Fibroblast of upper back skin (primary cell): Measurements from ENCODE around the gene NYNRIN.
"Not testable (repeated sequence)": the region's sequence is repeated elsewhere in the genome, so short reads cannot be mapped to it uniquely, and the experiment has no call there.

ENCODE experiments used
- DNase-seq: peaks from one replicate; pipeline ENCODE4 v3.0.0-alpha.2; 2013

NYNRIN gene

GRCh38 chr14:24398653-24399446, at the start of gene NYNRIN:
Gene NYNRIN (plus strand): TSS chr14:24399003. CDS start chr14:24399247, 244 bp downstream.
- peak; percentile 48 for DNase-seq

- no peak for DNase-seq
These were observed 49.1 kb upstream of the NYNRIN start for GRCh38 chr14:24349742-24350141.

GRCh38 chr14:24351517-24351916, 47.3 kb upstream of the NYNRIN start:
- peak; percentile 28 for DNase-seq

- DNase-seq, result peak; percentile 60
These were observed 45.0 kb upstream of the NYNRIN start for GRCh38 chr14:24353559-24354481.

GRCh38 chr14:24354482-24354825, 44.3 kb upstream of the NYNRIN start:
- not testable (repeated sequence) for DNase-seq

- DNase-seq, result no peak
These were observed 43.8 kb upstream of the NYNRIN start for GRCh38 chr14:24355009-24355408.

GRCh38 chr14:24356208-24356607, 42.6 kb upstream of the NYNRIN start:
- no peak for DNase-seq

- DNase-seq, result no peak
These were observed 38.5 kb upstream of the NYNRIN start for GRCh38 chr14:24360281-24360680.

- no peak for DNase-seq
These were observed 37.5 kb upstream of the NYNRIN start for GRCh38 chr14:24361326-24361725.

- DNase-seq, result peak; percentile 63
These were observed 36.4 kb upstream of the NYNRIN start for GRCh38 chr14:24362241-24362960.

GRCh38 chr14:24363401-24363800, 35.4 kb upstream of the NYNRIN start:
- DNase-seq, result no peak

GRCh38 chr14:24364841-24365240, 34.0 kb upstream of the NYNRIN start:
- no peak for DNase-seq

- DNase-seq, result peak; percentile 93
These were observed 33.0 kb upstream of the NYNRIN start for GRCh38 chr14:24365600-24366412.

GRCh38 chr14:24366413-24366720, 32.4 kb upstream of the NYNRIN start:
- DNase-seq, result no peak

GRCh38 chr14:24366721-24367513, 31.9 kb upstream of the NYNRIN start:
- peak; percentile 98 for DNase-seq

- peak; percentile 98 for DNase-seq
These were observed 31.1 kb upstream of the NYNRIN start, which contains the start of gene NFATC4 for GRCh38 chr14:24367514-24368211. Gene NFATC4 (plus strand): TSS chr14:24368184. CDS start chr14:24368341, 157 bp downstream.

- no peak for DNase-seq
These were observed 30.6 kb upstream of the NYNRIN start for GRCh38 chr14:24368212-24368561.

GRCh38 chr14:24368562-24369252, 30.1 kb upstream of the NYNRIN start:
- peak; percentile 92 for DNase-seq

GRCh38 chr14:24369463-24369862, 29.3 kb upstream of the NYNRIN start:
- no peak for DNase-seq
